Activated naive CD4-positive, alpha-beta T cell treated with anti-CD3 and anti-CD28 coated beads for 36 hours (primary cell): Measurements from ENCODE around the gene CRY2. TPM values are rescaled to one million over a fixed set of nuclear protein-coding genes. Genes with fewer than 3 reads are reported as not detected.

Source experiments
- CTCF ChIA-PET: fragments of 350-600 bp; sonication (Branson Sonifier 250); formaldehyde crosslinking; loops from one replicate; lab custom pipeline; 2021; ENCODE audit warnings: antibody characterized with exemption; lab: Charles Lee
- DNase-seq: peaks from one replicate; pipeline ENCODE4 v3.0.0-alpha.2; 2020
- H3K27ac Mint-ChIP-seq: one replicate; pipeline ENCODE4 v1.8.0; 2021; ENCODE audit warnings: mild to moderate bottlenecking, mixed read lengths
- H3K27me3 Mint-ChIP-seq: one replicate; pipeline ENCODE4 v1.8.0; 2021; ENCODE audit warnings: low read depth, mixed read lengths
- H3K36me3 Mint-ChIP-seq: one replicate; pipeline ENCODE4 v1.8.0; 2021; ENCODE audit warnings: low read depth, mixed read lengths
- H3K4me1 Mint-ChIP-seq: one replicate; pipeline ENCODE4 v1.8.0; 2021; ENCODE audit warnings: low read depth, mixed read lengths
- H3K4me3 Mint-ChIP-seq: one replicate; pipeline ENCODE4 v1.8.0; 2021; ENCODE audit warnings: mild to moderate bottlenecking, moderate library complexity, mixed read lengths
- H3K9me3 Mint-ChIP-seq: one replicate; pipeline ENCODE4 v1.8.0; 2021; ENCODE audit warnings: mixed read lengths
- intact Hi-C: fragments of 100-400 bp; cut with micrococcal nuclease; formaldehyde crosslinking; loops from one replicate; pipeline ENCODE4 v1.15.1; 2023
- total RNA-seq, 2 experiments: library from RNA; stranded (reverse); gene quantifications; one replicate each; pipeline ENCODE4 v1.2.3, GENCODE V29; 2021

Gene CRY2
- total RNA-seq, 2 experiments from 2014 or later = 13.9 to 16.2 TPM

DNA sequence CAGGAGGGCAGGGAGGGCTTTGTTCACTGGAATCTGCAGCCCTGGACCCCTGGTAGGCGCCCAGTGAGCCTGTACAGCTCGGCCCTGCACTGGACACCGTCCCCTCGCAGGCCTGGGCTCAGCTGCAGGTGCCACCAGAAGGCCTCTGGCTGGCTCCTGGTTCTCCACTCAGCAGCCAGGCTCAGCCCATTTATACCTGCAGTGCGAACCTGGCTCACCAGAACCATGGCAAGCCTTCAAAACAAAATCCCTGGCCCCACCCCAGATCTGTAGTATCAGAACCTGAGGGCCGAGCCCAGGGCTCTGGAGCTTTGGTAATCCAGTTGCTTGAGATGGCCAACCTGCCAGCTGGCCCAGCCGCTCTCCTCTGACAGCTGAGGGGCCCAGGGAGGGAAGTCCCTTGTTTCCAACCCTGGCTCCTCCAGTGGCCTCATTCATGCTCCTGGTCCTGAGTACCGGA, 60.7 kb downstream of the CRY2 start:
- no peak overlapping the region for H3K27ac Mint-ChIP-seq
- no peak for DNase-seq
- CTCF ChIA-PET = no interaction called here

DNA sequence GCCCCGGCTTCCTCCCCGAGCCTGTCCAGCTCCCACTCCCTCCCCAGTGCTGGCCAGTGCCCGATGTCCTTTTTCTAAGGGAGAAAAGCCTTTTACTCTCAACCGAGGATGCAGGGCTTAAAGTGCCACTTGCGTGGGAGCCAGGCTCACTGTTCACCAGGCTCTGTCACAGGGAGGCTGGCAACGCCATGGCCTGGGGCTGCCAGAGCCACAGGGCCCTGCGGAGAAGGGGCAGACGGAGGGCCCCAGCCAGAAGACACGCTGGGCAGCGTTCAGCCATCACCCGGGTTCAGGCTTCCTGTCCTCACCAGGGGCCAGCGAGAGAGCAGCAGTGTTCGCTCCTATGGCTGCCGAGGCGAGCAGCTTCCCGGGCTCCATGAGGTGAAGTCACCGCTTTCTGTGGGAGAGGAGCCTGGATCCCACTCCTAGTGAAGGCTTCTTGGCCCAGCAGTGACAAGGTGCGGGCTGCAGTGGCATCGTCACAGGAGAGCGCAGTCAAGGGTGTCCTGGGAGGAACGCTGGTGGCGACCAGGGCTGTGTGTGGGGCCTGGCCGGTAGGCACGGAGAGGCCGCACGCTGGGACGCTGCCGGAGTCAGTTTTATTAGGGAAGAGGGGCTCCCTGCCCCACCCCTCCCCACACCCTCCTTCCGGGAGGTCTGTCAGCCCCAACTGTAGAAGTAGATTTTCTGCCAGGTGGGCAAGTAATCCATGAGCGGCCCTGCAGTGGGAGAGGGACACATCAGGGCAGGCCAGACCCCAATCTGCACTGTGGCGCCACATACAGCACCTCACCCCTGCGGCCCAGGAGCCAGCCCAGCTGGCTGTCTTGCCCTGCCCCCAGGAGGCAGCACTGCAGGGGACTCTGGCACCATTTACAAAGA, 62.6 kb downstream of the CRY2 start:
- peaks cover 4% of the 10 kb centered on the region for H3K36me3 Mint-ChIP-seq
- H3K4me3 Mint-ChIP-seq = no peak overlapping the region
- no peak overlapping the region for H3K27ac Mint-ChIP-seq
- intact Hi-C loops = loop anchor here (10.0 kb wide), 1 partner anchor 1305 kb away; the partner anchor contains the start of gene DDB2
- CTCF ChIA-PET = no interaction called here
- H3K9me3 Mint-ChIP-seq = no peaks in the 10 kb centered on the region
- peaks cover 8% of the 10 kb centered on the region for H3K4me1 Mint-ChIP-seq
- DNase-seq = no peak
- no peaks in the 10 kb centered on the region for H3K27me3 Mint-ChIP-seq

More for the DNA sequence above, 60.7 kb downstream of the CRY2 start:
- peaks cover 6% of the 10 kb centered on the region for H3K4me1 Mint-ChIP-seq
- no peak overlapping the region for H3K4me3 Mint-ChIP-seq
- intact Hi-C loops = no loop called here
- H3K9me3 Mint-ChIP-seq = no peaks in the 10 kb centered on the region
- H3K27me3 Mint-ChIP-seq = no peaks in the 10 kb centered on the region
- H3K36me3 Mint-ChIP-seq = no peaks in the 10 kb centered on the region

DNA sequence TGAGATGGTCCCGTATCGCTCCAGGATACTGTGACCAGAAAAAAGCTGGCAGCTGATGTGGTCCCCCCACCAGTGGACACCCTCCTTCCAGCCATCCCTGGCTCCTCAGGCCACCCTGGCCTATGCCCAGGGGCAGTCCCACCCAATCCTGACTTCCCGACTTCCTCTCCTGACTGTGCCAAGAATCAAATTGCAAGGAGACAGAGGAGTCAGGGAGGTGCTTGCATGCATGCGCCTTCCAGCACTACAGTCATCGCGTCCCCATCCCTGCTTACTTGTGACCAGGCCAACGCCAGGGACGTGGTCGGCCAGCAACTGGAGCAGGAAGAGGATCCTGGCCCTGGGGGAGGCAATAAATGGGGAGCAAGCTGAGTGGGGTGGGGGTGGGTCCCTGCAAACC, 63.3 kb downstream of the CRY2 start:
- Mint-ChIP-seq H3K4me1 (peaks cover 6% of the 10 kb centered on the region), H3K27me3 (no peaks in the 10 kb centered on the region), H3K27ac (no peak overlapping the region), H3K36me3 (peaks cover 4% of the 10 kb centered on the region), H3K4me3 (no peak overlapping the region), H3K9me3 (no peaks in the 10 kb centered on the region)
- no peak for DNase-seq
- CTCF ChIA-PET = no interaction called here
- intact Hi-C loops = loop anchor here (10.0 kb wide), 1 partner anchor 1304 kb away; the partner anchor contains the start of gene DDB2

DNA sequence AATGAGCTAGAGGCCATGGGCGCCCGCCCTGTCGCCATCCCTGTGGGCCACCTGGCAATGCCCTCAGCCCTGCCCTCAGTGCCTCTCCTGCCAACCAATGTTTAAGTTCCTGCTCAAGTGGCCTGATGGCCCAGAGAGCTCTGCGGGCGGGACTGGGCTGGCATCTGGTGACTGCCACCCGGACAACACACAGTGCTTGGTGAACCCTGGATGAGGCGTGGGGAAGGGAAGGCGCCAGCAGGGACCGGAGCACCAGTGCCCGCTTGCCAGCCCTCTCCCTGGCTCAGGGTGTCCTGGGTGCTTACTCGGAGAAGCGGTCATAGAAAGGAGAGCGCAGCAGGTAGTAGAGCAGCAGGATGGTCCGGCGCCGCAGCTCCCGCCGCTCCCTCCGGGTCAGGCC, 66.2 kb downstream of the CRY2 start:
- H3K27ac Mint-ChIP-seq = no peak overlapping the region
- H3K4me1 Mint-ChIP-seq = peaks cover 15% of the 10 kb centered on the region
- no peaks in the 10 kb centered on the region for H3K9me3 Mint-ChIP-seq
- H3K36me3 Mint-ChIP-seq = peaks cover 4% of the 10 kb centered on the region
- CTCF ChIA-PET = no interaction called here
- intact Hi-C loops = loop anchor here (10.0 kb wide), 1 partner anchor 1301 kb away; the partner anchor contains the start of gene DDB2
- no peak overlapping the region for H3K4me3 Mint-ChIP-seq
- DNase-seq = no peak
- H3K27me3 Mint-ChIP-seq = no peaks in the 10 kb centered on the region

DNA sequence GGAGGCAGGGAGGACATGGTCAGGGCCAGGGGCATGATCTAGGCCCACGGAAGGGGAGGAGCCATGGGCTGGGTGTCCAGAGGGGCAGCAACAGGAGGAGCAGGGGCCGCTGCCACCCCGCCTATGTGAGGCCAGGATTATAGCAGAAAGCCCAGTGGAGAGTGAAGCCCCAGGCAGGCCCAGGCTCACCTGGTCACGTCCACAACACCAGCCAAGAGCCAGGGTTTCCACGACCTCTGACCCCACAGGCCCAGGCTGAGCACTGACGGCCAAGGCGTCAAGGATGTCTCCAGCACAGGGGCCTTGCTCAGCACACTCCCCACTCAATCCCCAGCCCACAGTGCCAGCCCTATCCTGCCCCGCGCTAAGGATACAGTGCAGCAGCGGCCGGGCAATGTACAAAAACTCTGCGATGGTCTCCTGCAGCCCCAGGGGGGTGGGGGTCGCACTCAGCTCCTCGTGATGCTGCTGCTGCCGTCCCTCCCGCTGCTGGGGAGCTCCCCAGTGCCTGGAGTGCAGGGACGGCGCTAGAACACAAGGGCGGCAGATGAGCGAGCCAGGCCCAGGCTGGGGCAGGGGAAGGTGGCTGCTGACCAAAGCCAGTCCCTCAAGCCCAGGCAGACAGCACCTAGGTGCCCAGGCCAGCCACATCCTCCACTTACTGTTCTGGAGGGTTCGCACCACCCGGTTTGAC, 66.8 kb downstream of the CRY2 start:
- peaks cover 18% of the 10 kb centered on the region for H3K4me1 Mint-ChIP-seq
- no peak overlapping the region for H3K4me3 Mint-ChIP-seq
- no peaks in the 10 kb centered on the region for H3K27me3 Mint-ChIP-seq
- CTCF ChIA-PET = no interaction called here
- DNase-seq = no peak
- no peak overlapping the region for H3K27ac Mint-ChIP-seq
- no peaks in the 10 kb centered on the region for H3K9me3 Mint-ChIP-seq
- H3K36me3 Mint-ChIP-seq = peaks cover 4% of the 10 kb centered on the region
- intact Hi-C loops = loop anchor here (10.0 kb wide), 1 partner anchor 1301 kb away; the partner anchor contains the start of gene DDB2

DNA sequence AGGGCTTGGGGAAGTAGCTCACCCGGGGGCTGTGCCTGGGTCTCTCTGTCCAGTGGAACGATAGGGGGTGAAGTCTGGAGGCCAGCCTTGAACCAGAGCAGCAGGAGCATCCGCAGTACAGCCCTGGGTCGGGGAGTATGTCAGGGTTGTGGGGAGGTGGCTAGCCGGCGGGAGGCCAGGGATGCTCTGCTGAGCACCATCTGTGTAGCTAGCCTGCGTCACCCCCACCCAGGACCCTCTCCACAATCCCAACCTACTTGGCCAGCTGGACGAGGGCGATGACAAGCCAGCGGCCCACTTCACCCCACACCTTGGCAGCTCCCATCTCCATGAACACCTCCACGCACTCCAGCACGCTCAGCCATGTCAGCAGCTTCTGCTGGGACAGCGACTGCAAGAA, 68.2 kb downstream of the CRY2 start:
- Mint-ChIP-seq H3K4me1 (peaks cover 22% of the 10 kb centered on the region), H3K27me3 (no peaks in the 10 kb centered on the region), H3K4me3 (no peak overlapping the region), H3K27ac (no peak overlapping the region), H3K9me3 (no peaks in the 10 kb centered on the region), H3K36me3 (peaks cover 4% of the 10 kb centered on the region)
- DNase-seq = no peak
- intact Hi-C loops = loop anchor here (5.0 to 10.0 kb wide), 3 partner anchors 768 to 1852 kb away; partner anchors contain the start of genes DDB2, FNBP4 and PRDM11
- CTCF ChIA-PET = interaction anchor here (0.6 to 1.2 kb wide), 3 partner anchors 43 to 73 kb away, joined by 3 to 7 read pairs (median 3); no protein-coding TSS in a partner anchor

DNA sequence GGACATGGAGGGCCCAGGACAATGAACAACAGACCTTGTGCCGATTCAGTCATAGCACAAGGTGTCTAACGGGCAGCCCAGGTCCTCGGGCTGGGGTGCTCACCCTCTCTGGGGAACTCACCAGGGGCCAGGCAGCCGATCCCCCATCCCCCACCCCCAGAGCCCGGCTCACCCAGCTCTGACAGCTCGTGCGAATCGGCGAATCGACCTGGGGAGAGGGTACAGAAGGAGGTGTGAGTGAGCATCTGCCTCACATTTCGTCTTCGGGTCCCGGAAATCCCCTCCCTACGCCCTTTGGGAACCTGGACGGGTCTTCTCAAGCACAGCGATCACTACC, 70.0 kb downstream of the CRY2 start:
- peak; percentile 37 for DNase-seq
- Mint-ChIP-seq H3K36me3 (peaks cover 4% of the 10 kb centered on the region), H3K9me3 (no peaks in the 10 kb centered on the region), H3K4me1 (peaks cover 24% of the 10 kb centered on the region), H3K27ac (peak overlapping the region; percentile 96), H3K27me3 (peaks cover 3% of the 10 kb centered on the region), H3K4me3 (peak overlapping the region; percentile 88)
- intact Hi-C loops = loop anchor here (1.0 to 10.0 kb wide), 4 partner anchors 32 to 1850 kb away; partner anchors contain the start of genes DDB2, FNBP4, MAPK8IP1 and PRDM11
- CTCF ChIA-PET = interaction anchor here (1.2 to 2.3 kb wide), 3 partner anchors 44 to 89 kb away, joined by 3 to 9 read pairs (median 5); no protein-coding TSS in a partner anchor

DNA sequence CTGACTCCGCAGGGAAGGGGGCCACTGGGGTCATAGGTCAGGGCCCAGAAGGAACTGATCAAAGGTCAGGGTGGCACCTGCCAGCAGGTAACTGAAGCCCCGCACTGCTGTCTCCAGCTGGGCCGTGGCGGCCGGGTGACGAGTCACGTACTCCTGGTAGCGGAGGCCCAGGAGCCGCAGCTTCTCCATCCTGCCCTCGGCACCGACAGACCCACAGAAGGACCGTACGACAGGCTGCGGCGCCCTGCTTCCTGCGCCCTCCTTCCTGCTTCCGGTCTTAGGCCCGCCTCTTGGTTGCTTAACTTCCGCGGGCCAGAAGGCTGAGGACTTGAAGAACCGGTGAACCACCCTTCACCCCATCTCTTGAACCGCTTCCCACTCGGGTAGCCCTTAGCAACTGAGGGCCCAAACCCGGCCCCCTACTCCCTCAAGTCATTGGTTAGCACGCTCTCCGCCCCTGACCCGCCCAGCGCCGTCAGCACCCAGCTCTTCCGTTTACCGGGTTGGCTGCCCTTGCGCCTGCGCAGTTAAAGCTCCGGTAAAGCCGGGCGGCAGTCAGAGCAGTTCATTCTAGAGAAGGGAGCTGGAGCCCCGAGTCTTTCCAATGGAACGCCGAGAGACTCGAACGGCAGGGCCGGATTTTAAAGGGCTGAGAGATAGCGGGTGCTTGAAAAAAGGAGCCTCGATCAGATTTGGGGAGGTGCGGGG, 70.5 kb downstream of the CRY2 start, which contains the start of gene PEX16:
Gene PEX16 (minus strand): TSS at position 255 of the 708 bp plus-strand sequence. CDS start 66 bp downstream, at position 189.
- DNase-seq = peak; percentile 96
- H3K36me3 Mint-ChIP-seq = peaks cover 4% of the 10 kb centered on the region
- H3K27ac Mint-ChIP-seq = peak within 1 kb of the TSS; percentile 96
- CTCF ChIA-PET = interaction anchor here (1.0 to 2.3 kb wide), 4 partner anchors 45 to 146 kb away, joined by 3 to 9 read pairs (median 6); no protein-coding TSS in a partner anchor
- H3K27me3 Mint-ChIP-seq = peaks cover 3% of the 10 kb centered on the region
- H3K4me1 Mint-ChIP-seq = peaks cover 24% of the 10 kb centered on the region
- H3K4me3 Mint-ChIP-seq = peak within 1 kb of the TSS; percentile 88
- no peaks in the 10 kb centered on the region for H3K9me3 Mint-ChIP-seq
- intact Hi-C loops = loop anchor here (1.0 to 10.0 kb wide), 10 partner anchors 32 to 1850 kb away; partner anchors contain the start of genes ATG13, CRY2, DDB2 and FNBP4

DNA sequence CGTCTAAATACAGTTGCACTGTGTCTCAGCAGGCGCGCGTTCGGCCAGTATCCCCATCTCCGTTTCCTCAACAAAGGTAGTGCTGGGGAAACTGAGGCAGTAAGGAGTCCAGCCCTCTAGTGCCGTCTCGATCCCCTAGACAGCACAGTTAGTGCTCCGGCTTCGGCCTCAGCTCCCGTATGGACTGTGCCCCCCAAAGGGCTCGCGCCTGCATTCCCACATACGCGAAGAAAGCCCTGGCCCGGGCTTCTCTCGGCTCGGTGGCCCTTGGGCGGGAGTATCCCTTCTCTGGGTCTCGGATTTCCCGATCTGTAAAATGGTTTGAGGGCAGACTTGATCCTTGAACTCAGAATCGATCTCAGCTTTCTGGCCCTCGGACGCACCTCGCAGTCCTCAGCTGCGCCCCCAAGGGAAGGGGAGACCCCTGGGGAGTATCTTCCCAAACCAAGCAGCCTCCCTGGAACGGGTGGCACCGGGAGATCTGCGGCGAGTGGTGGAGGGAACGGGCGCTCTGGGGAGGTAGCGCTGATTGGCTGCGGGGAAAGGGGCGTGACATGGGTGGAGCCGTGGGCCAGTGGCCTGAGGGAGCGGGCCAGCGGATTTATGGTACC, 71.2 kb downstream of the CRY2 start:
- no peaks in the 10 kb centered on the region for H3K9me3 Mint-ChIP-seq
- intact Hi-C loops = loop anchor here (1.0 to 10.0 kb wide), 9 partner anchors 71 to 1849 kb away; partner anchors contain the start of genes ATG13, CRY2, DDB2 and FNBP4
- H3K4me3 Mint-ChIP-seq = peak overlapping the region; percentile 88
- peaks cover 6% of the 10 kb centered on the region for H3K27me3 Mint-ChIP-seq
- peak overlapping the region; percentile 96 for H3K27ac Mint-ChIP-seq
- peaks cover 27% of the 10 kb centered on the region for H3K4me1 Mint-ChIP-seq
- H3K36me3 Mint-ChIP-seq = peaks cover 4% of the 10 kb centered on the region
- CTCF ChIA-PET = interaction anchor here (1.0 to 2.3 kb wide), 4 partner anchors 46 to 147 kb away, joined by 3 to 9 read pairs (median 6); no protein-coding TSS in a partner anchor
- peak; percentile 71 for DNase-seq

DNA sequence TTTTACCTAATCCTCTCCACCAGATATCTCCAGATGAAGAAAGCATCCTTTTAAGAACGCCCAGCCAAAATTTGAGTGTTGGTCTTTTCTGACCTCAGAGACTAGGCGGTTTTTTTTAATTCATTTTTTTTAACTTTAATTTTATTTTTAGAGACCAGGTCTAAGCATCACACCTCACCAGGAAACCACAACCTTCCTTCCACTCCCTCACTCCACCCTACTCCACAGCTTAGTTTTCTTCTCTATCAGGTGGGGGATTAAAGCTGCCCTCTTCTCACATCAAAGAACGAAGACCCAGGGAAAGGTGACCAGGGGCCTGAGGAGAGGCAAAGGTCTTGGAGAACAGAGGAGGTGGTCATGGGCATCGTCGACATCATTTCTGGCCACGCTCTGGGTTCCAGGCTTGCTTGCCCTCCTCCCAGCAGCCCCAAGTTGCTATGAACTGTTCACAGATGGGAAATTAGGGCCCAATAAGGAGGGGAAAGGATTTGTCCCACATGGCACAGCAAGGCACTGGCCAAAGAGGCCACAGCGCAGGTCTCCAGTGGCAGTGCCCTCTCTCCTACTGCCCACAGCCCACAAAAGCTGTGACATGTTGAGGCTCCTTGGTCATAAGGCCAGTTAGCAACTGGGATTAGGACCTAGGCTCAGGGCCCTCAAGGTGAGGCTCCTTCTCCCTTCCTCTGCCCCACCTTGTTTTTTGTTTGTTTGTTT, 71.8 kb downstream of the CRY2 start:
- Mint-ChIP-seq H3K9me3 (no peaks in the 10 kb centered on the region), H3K27me3 (peaks cover 10% of the 10 kb centered on the region), H3K4me1 (peaks cover 30% of the 10 kb centered on the region), H3K4me3 (peak overlapping the region; percentile 88), H3K27ac (peak overlapping the region; percentile 76), H3K36me3 (peaks cover 1% of the 10 kb centered on the region)
- no peak for DNase-seq
- intact Hi-C loops = loop anchor here (1.0 to 10.0 kb wide), 9 partner anchors 72 to 1848 kb away; partner anchors contain the start of genes ATG13, CRY2, DDB2 and FNBP4
- CTCF ChIA-PET = interaction anchor here (1.0 to 1.3 kb wide), 2 partner anchors 46 to 148 kb away, joined by 3 to 6 read pairs; no protein-coding TSS in a partner anchor
